ENCODE results near the gene FUOM. TPM values are rescaled to one million over a fixed set of nuclear protein-coding genes. Genes with fewer than 3 reads are reported as not detected.

The FUOM gene
- polyA plus RNA-seq, 1 of the 3 experiments (the other 2 are of a cell fraction): 32.5 TPM

GRCh38 chr10:133396035-133396624, 38.3 kb upstream of the FUOM start (continued):
- TF ChIP-seq NFIC (IDR thresholded peaks at IDR 0.05; ENCODE audit: borderline replicate concordance) (no peak), GABPA (IDR thresholded peaks at IDR 0.05; ENCODE audit: low read depth) (no peak), CHD2 (IDR thresholded peaks at IDR 0.05; ENCODE audit: low read length, partially characterized antibody) (no peak)
- TF ChIP-seq, protein P1, sequence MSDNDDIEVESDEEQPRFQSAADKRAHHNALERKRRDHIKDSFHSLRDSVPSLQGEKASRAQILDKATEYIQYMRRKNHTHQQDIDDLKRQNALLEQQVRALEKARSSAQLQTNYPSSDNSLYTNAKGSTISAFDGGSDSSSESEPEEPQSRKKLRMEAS (IDR thresholded peaks at IDR 0.05; ENCODE audit: low read depth): no peak

DNA sequence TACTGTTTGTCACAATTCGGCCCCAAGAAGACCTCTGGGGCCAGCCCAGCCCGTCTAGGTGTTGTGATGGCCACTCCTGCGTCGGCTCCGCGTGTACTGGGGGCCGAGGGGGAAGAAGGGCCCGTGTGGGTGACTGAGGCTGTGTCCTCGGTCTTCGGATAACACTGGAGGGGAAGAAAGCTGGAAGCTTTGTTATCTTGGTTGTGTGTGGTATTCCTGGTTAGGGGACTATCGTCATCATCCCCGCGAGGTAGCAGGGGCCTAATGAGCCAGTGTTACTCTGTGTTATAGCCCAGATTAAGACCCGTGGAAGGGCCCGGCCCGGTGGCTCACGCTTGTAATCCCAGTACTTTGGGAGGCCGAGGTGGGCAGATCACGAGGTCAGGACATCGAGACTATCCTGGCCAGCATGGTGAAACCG, 37.0 kb upstream of the FUOM start:
- peaks cover 9 to 10% of the 10 kb centered on the region in 2 experiments; a peak in 2 of 4 replicates for H3K4me1 ChIP-seq (ENCODE audit: control insufficient read depth in 1 of 2, insufficient read depth in 2 of 2, low read depth in 1 of 2, low read length in 1 of 2)
- no peaks in the 10 kb centered on the region for H3K27me3 ChIP-seq (ENCODE audit: insufficient read depth)
- no peaks in the 10 kb centered on the region for H4K20me1 ChIP-seq (ENCODE audit: insufficient read depth)
- ChIA-PET POLR2A (interaction anchor here (1.3 kb wide), 1 partner anchor 35 kb away, joined by 3 read pairs; no protein-coding TSS in a partner anchor), CTCF (interaction anchor here (1.3 kb wide), 1 partner anchor 65 kb away, joined by 4 read pairs; no protein-coding TSS in a partner anchor)
- H3K27ac ChIP-seq (ENCODE audit: low read depth in 2 of 2, low read length in 1 of 2): peak overlapping the region; percentile 77 to 90
- peak overlapping the region; percentile 97 for H3K9ac ChIP-seq
- WGBS (ENCODE audit: low lambda C conversion rate): 10% methylated on average over 21 of the region's 21 CpGs
- no peaks in the 10 kb centered on the region for H3K9me2 ChIP-seq
- peak overlapping the region; percentile 98 for H3K4me2 ChIP-seq
- DNase-seq: peak; percentile 54
- H3K79me2 ChIP-seq (ENCODE audit: insufficient read depth): peaks cover 56% of the 10 kb centered on the region
- H3K4me3 ChIP-seq (ENCODE audit: low read depth in 2 of 2, low read length in 1 of 2): peak overlapping the region; percentile 94 to 96
- H3K9me3 ChIP-seq: no peaks in the 10 kb centered on the region
- TF ChIP-seq, protein P1 (IDR thresholded peaks at IDR 0.05; ENCODE audit: low read depth): no peak
- TF ChIP-seq, protein P2, sequence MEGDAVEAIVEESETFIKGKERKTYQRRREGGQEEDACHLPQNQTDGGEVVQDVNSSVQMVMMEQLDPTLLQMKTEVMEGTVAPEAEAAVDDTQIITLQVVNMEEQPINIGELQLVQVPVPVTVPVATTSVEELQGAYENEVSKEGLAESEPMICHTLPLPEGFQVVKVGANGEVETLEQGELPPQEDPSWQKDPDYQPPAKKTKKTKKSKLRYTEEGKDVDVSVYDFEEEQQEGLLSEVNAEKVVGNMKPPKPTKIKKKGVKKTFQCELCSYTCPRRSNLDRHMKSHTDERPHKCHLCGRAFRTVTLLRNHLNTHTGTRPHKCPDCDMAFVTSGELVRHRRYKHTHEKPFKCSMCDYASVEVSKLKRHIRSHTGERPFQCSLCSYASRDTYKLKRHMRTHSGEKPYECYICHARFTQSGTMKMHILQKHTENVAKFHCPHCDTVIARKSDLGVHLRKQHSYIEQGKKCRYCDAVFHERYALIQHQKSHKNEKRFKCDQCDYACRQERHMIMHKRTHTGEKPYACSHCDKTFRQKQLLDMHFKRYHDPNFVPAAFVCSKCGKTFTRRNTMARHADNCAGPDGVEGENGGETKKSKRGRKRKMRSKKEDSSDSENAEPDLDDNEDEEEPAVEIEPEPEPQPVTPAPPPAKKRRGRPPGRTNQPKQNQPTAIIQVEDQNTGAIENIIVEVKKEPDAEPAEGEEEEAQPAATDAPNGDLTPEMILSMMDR (IDR thresholded peaks at IDR 0.05): no peak
- TF ChIP-seq SMC3 (IDR thresholded peaks at IDR 0.05; ENCODE audit: low read depth, low read length): no peak
- TF ChIP-seq, protein P3, sequence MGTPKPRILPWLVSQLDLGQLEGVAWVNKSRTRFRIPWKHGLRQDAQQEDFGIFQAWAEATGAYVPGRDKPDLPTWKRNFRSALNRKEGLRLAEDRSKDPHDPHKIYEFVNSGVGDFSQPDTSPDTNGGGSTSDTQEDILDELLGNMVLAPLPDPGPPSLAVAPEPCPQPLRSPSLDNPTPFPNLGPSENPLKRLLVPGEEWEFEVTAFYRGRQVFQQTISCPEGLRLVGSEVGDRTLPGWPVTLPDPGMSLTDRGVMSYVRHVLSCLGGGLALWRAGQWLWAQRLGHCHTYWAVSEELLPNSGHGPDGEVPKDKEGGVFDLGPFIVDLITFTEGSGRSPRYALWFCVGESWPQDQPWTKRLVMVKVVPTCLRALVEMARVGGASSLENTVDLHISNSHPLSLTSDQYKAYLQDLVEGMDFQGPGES (IDR thresholded peaks at IDR 0.05; ENCODE audit: low read depth, low read length): no peak
- no peak for TF ChIP-seq FOXJ3 (CRISPR knock-in tag; IDR thresholded peaks at IDR 0.05)
- TF ChIP-seq MXI1 (IDR thresholded peaks at IDR 0.05; ENCODE audit: low read depth, low read length): no peak
- TF ChIP-seq YY1 (IDR thresholded peaks at IDR 0.05; ENCODE audit: low read depth): no peak
- TF ChIP-seq REST (IDR thresholded peaks at IDR 0.05; ENCODE audit: low read depth, low read length): no peak
- TF ChIP-seq MEF2A (IDR thresholded peaks at IDR 0.05; ENCODE audit: borderline replicate concordance, low read depth): no peak
- TF ChIP-seq RCOR1 (IDR thresholded peaks at IDR 0.05; ENCODE audit: low read length): no peak
- no peak for TF ChIP-seq TAF1 (IDR thresholded peaks at IDR 0.05; ENCODE audit: borderline replicate concordance, low read depth, low read length)
- TF ChIP-seq, protein P4, sequence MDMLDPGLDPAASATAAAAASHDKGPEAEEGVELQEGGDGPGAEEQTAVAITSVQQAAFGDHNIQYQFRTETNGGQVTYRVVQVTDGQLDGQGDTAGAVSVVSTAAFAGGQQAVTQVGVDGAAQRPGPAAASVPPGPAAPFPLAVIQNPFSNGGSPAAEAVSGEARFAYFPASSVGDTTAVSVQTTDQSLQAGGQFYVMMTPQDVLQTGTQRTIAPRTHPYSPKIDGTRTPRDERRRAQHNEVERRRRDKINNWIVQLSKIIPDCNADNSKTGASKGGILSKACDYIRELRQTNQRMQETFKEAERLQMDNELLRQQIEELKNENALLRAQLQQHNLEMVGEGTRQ (IDR thresholded peaks at IDR 0.05; ENCODE audit: borderline replicate concordance, low read depth, low read length): no peak
- TF ChIP-seq ELF1 (IDR thresholded peaks at IDR 0.05): no peak
- TF ChIP-seq POLR2AphosphoS5 (IDR thresholded peaks at IDR 0.05; ENCODE audit: low read depth, low read length): no peak
- no peak for TF ChIP-seq FOSL2 (IDR thresholded peaks at IDR 0.05; ENCODE audit: borderline replicate concordance, low read depth)
- no peak for TF ChIP-seq GABPA (IDR thresholded peaks at IDR 0.05; ENCODE audit: low read depth)
- TF ChIP-seq, protein P5, sequence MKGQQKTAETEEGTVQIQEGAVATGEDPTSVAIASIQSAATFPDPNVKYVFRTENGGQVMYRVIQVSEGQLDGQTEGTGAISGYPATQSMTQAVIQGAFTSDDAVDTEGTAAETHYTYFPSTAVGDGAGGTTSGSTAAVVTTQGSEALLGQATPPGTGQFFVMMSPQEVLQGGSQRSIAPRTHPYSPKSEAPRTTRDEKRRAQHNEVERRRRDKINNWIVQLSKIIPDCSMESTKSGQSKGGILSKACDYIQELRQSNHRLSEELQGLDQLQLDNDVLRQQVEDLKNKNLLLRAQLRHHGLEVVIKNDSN (IDR thresholded peaks at IDR 0.05; ENCODE audit: borderline replicate concordance, low read depth): no peak
- peaks cover 5 to 27% of the 10 kb centered on the region in 2 experiments for H3K36me3 ChIP-seq (replicated peaks in 1 of 2; ENCODE audit: control insufficient read depth in 1 of 2, insufficient read depth in 2 of 2, low read length in 1 of 2)
- no peaks in the 10 kb centered on the region for H3F3A ChIP-seq (replicated peaks; ENCODE audit: insufficient read depth)
- H2AFZ ChIP-seq (ENCODE audit: low read depth): no peak overlapping the region; the same call in 1 of the 2 replicates

Measured in SK-N-SH (cell line).